ENCODE data around the gene TREML2. TPM values are rescaled to one million over a fixed set of nuclear protein-coding genes. Genes with fewer than 3 reads are reported as not detected.

The TREML2 gene
- polyA plus RNA-seq, 1 of the 3 experiments (the other 2 are of a cell fraction): not detected

DNA sequence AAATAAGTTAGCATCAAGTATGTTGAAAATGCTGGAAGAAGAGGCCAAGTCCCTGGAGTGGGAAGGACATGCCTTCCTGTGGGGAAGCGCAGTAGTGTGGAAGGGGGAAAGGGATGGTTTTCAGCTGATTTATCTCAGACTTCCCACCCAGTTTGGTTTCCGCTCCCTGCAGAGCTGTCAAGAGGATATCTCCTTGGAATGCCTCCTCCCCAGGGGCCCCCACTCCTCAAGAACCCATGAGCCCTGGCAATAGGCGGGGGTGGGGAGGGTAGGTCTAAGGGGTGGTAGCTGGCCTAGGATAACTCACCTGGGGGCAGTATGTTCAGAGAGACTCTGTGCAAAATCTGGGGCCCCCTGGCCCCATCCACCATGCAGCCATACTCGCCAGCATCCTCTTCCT, 47.5 kb downstream of the TREML2 start:
- Histone ChIP-seq H3K27me3 (ENCODE audit: insufficient read depth) (no peaks in the 10 kb centered on the region), H3K27ac (ENCODE audit: low read depth in 2 of 2, low read length in 1 of 2) (no peak overlapping the region), H3F3A (replicated peaks; ENCODE audit: insufficient read depth) (no peaks in the 10 kb centered on the region), H3K4me2 (no peak overlapping the region), H3K36me3 (replicated peaks in 1 of 2; ENCODE audit: control insufficient read depth in 1 of 2, insufficient read depth in 2 of 2, low read length in 1 of 2) (no peaks in the 10 kb centered on the region), H3K4me1 (ENCODE audit: control insufficient read depth in 1 of 2, insufficient read depth in 2 of 2, low read depth in 1 of 2, low read length in 1 of 2) (no peaks in the 10 kb centered on the region), H3K9ac (no peak overlapping the region), H3K4me3 (ENCODE audit: low read depth in 2 of 2, low read length in 1 of 2) (no peak overlapping the region), H2AFZ (ENCODE audit: low read depth) (no peak overlapping the region), H3K9me2 (no peaks in the 10 kb centered on the region), H3K9me3 (no peaks in the 10 kb centered on the region), H3K79me2 (ENCODE audit: insufficient read depth) (no peaks in the 10 kb centered on the region), H4K20me1 (ENCODE audit: insufficient read depth) (no peaks in the 10 kb centered on the region)
- ChIA-PET CTCF (no interaction called here), POLR2A (no interaction called here)
- TF ChIP-seq TCF12 (IDR thresholded peaks at IDR 0.05): no peak
- TF ChIP-seq NFIC (IDR thresholded peaks at IDR 0.05; ENCODE audit: borderline replicate concordance): no peak
- TF ChIP-seq ELF1 (IDR thresholded peaks at IDR 0.05): no peak
- no peak for TF ChIP-seq JUND (IDR thresholded peaks at IDR 0.05)
- TF ChIP-seq TEAD4 (IDR thresholded peaks at IDR 0.05; ENCODE audit: borderline replicate concordance, insufficient read depth): no peak
- no peak for TF ChIP-seq NRF1 (IDR thresholded peaks at IDR 0.05; ENCODE audit: low read depth, low read length)
- TF ChIP-seq EZH2phosphoT487 (IDR thresholded peaks at IDR 0.05; ENCODE audit: borderline replicate concordance, low read depth): no peak
- TF ChIP-seq TAF1 (IDR thresholded peaks at IDR 0.05; ENCODE audit: borderline replicate concordance, low read depth, low read length): no peak
- no peak for TF ChIP-seq GATA2 (CRISPR knock-in tag; IDR thresholded peaks at IDR 0.05)
- TF ChIP-seq RXRA (IDR thresholded peaks at IDR 0.05; ENCODE audit: borderline replicate concordance, low read depth): no peak
- no peak for TF ChIP-seq MXI1 (IDR thresholded peaks at IDR 0.05; ENCODE audit: low read depth, low read length)
- no peak for TF ChIP-seq SMC3 (IDR thresholded peaks at IDR 0.05; ENCODE audit: low read depth, low read length)
- TF ChIP-seq EP300 (IDR thresholded peaks at IDR 0.05; ENCODE audit: borderline replicate concordance in 1 of 2, low read depth in 1 of 2, low read length in 1 of 2): no peak
- TF ChIP-seq, protein P1, sequence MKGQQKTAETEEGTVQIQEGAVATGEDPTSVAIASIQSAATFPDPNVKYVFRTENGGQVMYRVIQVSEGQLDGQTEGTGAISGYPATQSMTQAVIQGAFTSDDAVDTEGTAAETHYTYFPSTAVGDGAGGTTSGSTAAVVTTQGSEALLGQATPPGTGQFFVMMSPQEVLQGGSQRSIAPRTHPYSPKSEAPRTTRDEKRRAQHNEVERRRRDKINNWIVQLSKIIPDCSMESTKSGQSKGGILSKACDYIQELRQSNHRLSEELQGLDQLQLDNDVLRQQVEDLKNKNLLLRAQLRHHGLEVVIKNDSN (IDR thresholded peaks at IDR 0.05; ENCODE audit: borderline replicate concordance, low read depth): no peak
- TF ChIP-seq YY1 (IDR thresholded peaks at IDR 0.05; ENCODE audit: low read depth): no peak
- TF ChIP-seq CHD2 (IDR thresholded peaks at IDR 0.05; ENCODE audit: low read length, partially characterized antibody): no peak
- TF ChIP-seq, protein P2, sequence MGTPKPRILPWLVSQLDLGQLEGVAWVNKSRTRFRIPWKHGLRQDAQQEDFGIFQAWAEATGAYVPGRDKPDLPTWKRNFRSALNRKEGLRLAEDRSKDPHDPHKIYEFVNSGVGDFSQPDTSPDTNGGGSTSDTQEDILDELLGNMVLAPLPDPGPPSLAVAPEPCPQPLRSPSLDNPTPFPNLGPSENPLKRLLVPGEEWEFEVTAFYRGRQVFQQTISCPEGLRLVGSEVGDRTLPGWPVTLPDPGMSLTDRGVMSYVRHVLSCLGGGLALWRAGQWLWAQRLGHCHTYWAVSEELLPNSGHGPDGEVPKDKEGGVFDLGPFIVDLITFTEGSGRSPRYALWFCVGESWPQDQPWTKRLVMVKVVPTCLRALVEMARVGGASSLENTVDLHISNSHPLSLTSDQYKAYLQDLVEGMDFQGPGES (IDR thresholded peaks at IDR 0.05; ENCODE audit: low read depth, low read length): no peak
- no peak for TF ChIP-seq POLR2AphosphoS5 (IDR thresholded peaks at IDR 0.05; ENCODE audit: low read depth, low read length)
- TF ChIP-seq, protein P3, sequence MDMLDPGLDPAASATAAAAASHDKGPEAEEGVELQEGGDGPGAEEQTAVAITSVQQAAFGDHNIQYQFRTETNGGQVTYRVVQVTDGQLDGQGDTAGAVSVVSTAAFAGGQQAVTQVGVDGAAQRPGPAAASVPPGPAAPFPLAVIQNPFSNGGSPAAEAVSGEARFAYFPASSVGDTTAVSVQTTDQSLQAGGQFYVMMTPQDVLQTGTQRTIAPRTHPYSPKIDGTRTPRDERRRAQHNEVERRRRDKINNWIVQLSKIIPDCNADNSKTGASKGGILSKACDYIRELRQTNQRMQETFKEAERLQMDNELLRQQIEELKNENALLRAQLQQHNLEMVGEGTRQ (IDR thresholded peaks at IDR 0.05; ENCODE audit: borderline replicate concordance, low read depth, low read length): no peak
- TF ChIP-seq SIN3A (IDR thresholded peaks at IDR 0.05; ENCODE audit: borderline replicate concordance, low read depth, low read length): no peak
- 64% methylated on average over 3 of the region's 4 CpGs for WGBS (ENCODE audit: low lambda C conversion rate)
- DNase-seq: no peak
